Measurements from ENCODE around the gene SDR39U1. TPM values are rescaled to one million over a fixed set of nuclear protein-coding genes. Genes with fewer than 3 reads are reported as not detected.

Gene SDR39U1
- total RNA-seq, 4 donors from 2014 or later, result 24.5 to 39.7 (median 27.6) TPM

DNA sequence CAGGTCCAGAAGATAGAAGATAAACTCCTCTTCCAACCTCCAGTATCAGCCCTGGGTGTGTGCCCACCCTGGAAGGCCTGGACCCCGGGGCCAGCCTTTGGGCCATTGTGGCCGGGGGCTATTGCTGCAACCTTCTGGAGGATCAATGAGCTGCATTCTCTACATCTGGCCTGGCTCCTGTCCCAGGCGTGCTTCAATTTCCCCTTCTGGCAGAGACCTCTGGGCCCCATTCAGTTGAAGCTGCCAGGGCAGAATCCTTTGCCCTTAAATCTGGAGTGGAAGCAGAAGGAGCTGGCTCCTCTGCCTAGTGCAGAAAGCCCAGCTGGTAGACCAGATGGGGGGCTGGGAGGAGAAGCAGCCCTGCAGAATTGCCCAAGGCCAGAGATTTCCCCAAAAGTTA is 33.8 kb downstream of the SDR39U1 start:
- TF ChIP-seq, protein P1, sequence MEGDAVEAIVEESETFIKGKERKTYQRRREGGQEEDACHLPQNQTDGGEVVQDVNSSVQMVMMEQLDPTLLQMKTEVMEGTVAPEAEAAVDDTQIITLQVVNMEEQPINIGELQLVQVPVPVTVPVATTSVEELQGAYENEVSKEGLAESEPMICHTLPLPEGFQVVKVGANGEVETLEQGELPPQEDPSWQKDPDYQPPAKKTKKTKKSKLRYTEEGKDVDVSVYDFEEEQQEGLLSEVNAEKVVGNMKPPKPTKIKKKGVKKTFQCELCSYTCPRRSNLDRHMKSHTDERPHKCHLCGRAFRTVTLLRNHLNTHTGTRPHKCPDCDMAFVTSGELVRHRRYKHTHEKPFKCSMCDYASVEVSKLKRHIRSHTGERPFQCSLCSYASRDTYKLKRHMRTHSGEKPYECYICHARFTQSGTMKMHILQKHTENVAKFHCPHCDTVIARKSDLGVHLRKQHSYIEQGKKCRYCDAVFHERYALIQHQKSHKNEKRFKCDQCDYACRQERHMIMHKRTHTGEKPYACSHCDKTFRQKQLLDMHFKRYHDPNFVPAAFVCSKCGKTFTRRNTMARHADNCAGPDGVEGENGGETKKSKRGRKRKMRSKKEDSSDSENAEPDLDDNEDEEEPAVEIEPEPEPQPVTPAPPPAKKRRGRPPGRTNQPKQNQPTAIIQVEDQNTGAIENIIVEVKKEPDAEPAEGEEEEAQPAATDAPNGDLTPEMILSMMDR (IDR thresholded peaks at IDR 0.05; ENCODE audit: low read depth), result no peak

DNA sequence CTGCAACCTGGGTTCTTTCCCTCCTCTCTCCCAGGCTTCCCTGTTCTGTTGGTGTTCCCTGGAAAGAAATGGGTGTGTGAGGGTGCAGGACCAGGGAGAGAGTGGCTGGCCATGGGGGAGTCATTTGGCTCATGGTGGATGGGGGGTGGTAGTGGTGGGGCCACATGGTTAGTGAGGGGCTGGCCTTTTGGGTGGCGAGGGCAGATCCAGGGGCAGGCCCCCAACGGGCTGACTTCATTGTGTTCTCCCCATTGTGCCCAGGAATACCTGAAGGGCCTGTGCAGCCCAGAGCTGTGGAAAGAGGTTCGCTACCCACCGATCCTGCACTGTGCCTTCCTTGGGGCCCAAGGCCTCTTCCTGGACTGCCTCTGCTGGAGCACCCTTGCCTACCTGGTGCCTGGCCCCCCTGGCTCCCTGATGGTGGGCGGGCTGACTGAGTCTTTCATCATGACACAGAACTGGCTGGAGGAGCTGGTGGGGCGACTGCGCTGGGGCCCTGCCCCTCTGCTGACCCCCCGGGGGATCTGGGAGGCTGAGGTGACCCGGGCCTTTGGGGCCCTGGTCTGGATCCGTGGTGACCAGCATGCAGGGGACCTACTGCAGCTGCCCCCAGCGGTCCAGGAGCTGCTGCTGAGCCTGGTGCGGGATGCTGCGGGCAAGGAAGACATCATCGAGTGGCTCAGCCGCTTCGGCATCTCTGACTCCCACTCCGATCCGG is 34.8 kb downstream of the SDR39U1 start:
- TF ChIP-seq, protein P1 (IDR thresholded peaks at IDR 0.05; ENCODE audit: low read depth), result no peak

DNA sequence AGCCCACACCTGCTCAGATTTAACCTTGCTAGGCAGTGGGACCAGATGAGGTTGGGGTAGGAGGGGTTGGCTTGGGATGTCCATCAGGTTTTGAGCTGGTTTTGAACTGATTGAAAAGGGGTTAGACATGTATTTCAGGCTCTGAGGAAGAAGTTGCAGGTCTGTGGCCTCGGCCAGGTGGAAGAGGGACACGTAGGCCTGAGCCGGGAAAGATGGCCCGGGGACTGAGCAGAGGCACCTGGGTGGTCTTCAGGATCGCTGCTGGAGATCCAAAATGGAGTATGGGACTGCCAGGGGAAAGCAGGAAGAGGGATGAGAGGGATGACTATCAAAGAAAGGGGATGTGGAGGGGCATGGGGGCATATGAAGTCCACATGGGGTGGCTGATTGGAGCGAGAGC is 36.2 kb downstream of the SDR39U1 start:
- TF ChIP-seq, protein P1 (IDR thresholded peaks at IDR 0.05; ENCODE audit: low read depth), result no peak

DNA sequence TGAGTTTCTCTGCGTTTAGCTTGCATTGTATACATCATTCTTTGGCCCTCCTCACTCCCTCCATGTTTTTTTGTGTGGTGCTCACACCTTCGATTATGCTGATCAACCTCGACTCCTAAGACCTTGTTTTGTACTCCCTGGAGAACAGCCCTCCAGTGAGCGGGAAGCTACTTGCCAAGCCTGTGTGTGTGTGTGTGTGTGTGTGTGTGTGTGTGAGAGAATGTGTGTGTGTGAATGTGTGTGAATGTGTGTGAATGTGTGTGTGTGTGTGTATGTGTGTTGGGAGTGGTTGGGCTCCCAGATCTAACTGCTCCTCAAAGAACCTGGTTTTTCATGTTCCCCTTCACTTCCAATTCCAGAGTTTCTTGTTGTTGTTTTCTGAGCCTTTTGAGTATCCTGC is 37.8 kb downstream of the SDR39U1 start:
- TF ChIP-seq, protein P1 (IDR thresholded peaks at IDR 0.05; ENCODE audit: low read depth), result no peak

DNA sequence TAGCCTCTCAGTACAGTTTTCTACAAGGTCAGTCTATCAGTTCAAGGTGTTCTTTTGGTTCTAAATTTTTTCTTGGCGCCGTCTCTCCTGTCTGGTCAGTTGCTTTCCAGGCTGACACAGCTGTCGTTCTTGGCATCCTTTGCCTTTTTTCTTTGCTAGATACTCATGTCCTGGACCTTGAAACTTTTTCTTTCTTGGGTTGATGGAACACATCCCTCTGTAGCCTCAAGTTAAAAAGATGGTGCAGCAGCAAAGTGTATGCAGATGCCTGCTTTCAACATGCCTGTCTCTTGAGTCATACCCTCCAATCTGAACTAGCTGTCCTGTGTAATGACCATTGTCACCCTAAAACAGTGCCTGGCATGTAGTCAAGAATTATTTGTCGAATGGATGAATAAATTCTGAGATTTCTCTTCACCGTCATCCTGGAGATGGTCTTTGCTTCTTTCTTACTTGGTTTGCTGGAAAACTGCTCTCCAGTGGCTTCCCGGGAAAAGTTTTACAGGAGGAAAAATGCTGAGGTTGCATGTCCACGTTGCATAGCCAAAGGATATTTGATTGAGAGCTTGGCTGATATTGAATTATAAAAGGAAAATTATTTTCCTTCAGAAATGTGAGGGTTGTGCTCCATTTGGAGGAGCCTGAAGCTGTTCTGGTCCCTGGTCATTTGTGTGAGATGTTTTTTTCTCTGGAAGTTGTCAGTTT is 39.1 kb downstream of the SDR39U1 start:
- TF ChIP-seq, protein P1 (IDR thresholded peaks at IDR 0.05; ENCODE audit: low read depth), result no peak

DNA sequence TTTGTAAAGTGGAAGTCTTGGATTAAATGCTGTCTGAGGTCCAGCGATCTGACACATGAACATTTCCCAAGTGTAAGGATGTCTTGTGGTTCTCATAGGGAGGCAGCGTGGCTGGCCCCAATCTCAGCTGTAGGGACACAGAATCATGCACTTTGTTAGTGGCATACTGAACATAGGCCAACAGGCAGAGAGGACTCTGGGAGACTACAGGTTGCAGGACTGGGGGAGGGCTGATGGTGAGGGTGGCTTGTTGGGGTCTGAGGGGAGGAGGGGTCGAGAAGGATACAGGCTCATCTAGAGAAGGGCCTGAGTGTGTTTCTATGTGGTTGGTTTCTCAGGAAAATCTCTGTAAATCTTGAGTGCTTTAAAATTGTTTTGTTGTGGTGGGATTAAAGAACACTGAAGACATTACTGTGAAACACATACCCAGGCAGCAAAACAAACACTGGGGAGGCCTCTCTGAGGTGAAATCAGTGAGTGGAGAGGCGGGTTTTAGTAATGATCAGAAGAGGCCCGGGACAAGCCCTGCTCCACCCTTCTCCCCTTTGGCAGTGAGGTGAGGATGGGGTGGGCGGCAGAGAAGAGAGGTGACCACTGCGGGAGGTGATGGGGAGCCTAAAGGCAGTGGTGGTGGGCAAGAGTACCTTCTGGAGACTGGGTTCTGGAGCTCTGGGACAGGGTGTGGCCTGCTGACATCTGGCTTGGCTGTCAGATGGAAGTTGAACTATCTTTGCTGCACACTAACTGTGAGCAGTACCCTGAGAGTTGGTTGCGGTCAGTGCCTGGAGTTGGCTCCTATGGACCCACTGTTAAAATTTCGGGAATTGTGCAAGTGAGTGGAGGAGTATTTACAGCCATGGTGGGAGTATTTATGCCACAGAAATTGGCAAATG is 40.5 kb downstream of the SDR39U1 start:
- TF ChIP-seq, protein P1 (IDR thresholded peaks at IDR 0.05; ENCODE audit: low read depth), result no peak
